Lower leg skin (tissue), 3 donors: ENCODE results near the gene PRKCE.

Experiments used
- CTCF ChIP-seq, 3 donors: fragments of 450-650 bp; IDR thresholded peaks; one replicate each; pipeline ENCODE4 v1.5.1; 2016; ENCODE audit warnings: antibody characterized with exemption in 3 of 3, mild to moderate bottlenecking in 3 of 3, moderate library complexity in 2 of 3
- POLR2A ChIP-seq, 2 donors: fragments of 450-650 bp; IDR thresholded peaks; one replicate each; pipeline ENCODE4 v1.6.1; 2016 to 2017; ENCODE audit warnings: antibody characterized with exemption in 2 of 2, mild to moderate bottlenecking in 1 of 2, moderate library complexity in 1 of 2

DNA sequence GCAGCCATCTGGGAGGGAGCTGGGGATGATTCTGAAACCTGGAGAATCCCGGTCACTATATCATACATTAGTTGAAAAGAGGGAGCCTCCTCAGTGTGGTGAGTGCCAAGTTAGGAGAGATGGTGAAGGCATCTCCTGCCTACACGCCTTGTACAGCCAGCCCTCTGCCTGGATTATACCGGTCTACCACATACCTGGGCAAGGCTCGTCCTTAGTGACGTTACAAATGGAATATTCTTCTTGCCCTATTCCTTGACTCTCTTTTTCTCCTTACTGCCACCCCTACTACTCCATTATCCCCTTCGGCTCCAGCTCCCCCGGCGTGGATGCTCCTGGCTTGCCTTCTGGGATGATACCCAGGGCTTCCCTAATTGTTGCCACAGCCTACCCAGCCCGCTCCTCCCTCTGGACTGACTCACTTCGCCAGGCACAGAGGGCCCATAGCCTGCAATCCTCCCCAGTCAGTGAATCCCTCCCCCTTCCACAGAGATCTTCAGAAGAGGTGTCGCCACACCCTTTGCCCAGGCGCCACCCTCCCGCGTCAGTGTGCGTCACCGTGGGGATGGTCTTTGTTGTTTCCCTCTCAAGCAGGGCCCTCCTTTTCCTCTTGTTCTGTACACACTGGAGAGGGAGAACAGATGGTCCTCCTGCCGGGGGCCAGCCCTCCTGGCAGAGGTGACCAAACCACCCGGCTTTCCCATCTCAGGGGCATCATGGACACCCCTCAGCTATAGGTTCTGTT is 530.5 kb downstream of the PRKCE start:
- TF ChIP-seq POLR2A (IDR thresholded peaks at IDR 0.05) (no peak), CTCF (IDR thresholded peaks at IDR 0.05) (no peak)
